Esophagus squamous epithelium (tissue), 4 donors: Measurements from ENCODE around the gene EFCAB8.

Experiments used
- POLR2A ChIP-seq, 4 donors: fragments of 450-650 bp; IDR thresholded peaks; one replicate each; pipeline ENCODE4 v1.6.1; 2017; ENCODE audit warnings: antibody characterized with exemption in 4 of 4, mild to moderate bottlenecking in 4 of 4, moderate library complexity in 3 of 4
- TF ChIP-seq, protein P1 (sequence below), 6 experiments: fragments of 450-650 bp in 4 of 6; fragments of 200-600 bp in 2 of 6; sonication (generic) in 2 of 6; IDR thresholded peaks; one replicate each; pipeline ENCODE4 v1.5.1; 2016 to 2019; ENCODE audit warnings: antibody characterized with exemption in 6 of 6, mild to moderate bottlenecking in 4 of 6, moderate library complexity in 4 of 6

DNA sequence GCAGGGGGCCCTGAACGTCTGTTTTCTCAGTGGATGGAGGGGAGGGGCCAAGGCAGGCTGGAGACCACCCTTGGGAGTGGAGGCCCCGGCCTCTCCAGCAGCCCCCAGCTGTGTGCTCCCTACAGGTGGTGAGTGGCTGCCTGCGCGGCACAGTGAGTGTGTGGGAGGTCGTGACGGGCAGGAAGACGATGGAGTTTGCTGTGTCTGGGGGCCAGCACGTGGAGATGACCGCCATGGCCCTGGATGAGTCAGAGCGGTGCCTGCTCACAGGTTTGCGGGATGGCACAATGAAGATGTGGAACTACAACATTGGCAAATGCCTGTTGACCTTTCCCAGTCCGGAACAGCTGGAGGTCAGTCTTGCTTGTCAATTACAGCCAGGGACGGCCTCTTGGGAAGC lies 52.6 kb downstream of the EFCAB8 start:
- TF ChIP-seq, protein P1, sequence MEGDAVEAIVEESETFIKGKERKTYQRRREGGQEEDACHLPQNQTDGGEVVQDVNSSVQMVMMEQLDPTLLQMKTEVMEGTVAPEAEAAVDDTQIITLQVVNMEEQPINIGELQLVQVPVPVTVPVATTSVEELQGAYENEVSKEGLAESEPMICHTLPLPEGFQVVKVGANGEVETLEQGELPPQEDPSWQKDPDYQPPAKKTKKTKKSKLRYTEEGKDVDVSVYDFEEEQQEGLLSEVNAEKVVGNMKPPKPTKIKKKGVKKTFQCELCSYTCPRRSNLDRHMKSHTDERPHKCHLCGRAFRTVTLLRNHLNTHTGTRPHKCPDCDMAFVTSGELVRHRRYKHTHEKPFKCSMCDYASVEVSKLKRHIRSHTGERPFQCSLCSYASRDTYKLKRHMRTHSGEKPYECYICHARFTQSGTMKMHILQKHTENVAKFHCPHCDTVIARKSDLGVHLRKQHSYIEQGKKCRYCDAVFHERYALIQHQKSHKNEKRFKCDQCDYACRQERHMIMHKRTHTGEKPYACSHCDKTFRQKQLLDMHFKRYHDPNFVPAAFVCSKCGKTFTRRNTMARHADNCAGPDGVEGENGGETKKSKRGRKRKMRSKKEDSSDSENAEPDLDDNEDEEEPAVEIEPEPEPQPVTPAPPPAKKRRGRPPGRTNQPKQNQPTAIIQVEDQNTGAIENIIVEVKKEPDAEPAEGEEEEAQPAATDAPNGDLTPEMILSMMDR (IDR thresholded peaks at IDR 0.05): no peak
- TF ChIP-seq POLR2A (IDR thresholded peaks at IDR 0.05): no peak
